ENCODE results near the gene SEC24B. TPM values are rescaled to one million over a fixed set of nuclear protein-coding genes. Genes with fewer than 3 reads are reported as not detected.
"Not testable (repeated sequence)": the region's sequence is repeated elsewhere in the genome, so short reads cannot be mapped to it uniquely, and the experiment has no call there.

Gene SEC24B
- total RNA-seq, 1 experiment from 2014 or later, result 35.0 TPM

GRCh38 chr4:109554971-109555370 is 121.4 kb downstream of the SEC24B start:
- TF ChIP-seq, protein P1, sequence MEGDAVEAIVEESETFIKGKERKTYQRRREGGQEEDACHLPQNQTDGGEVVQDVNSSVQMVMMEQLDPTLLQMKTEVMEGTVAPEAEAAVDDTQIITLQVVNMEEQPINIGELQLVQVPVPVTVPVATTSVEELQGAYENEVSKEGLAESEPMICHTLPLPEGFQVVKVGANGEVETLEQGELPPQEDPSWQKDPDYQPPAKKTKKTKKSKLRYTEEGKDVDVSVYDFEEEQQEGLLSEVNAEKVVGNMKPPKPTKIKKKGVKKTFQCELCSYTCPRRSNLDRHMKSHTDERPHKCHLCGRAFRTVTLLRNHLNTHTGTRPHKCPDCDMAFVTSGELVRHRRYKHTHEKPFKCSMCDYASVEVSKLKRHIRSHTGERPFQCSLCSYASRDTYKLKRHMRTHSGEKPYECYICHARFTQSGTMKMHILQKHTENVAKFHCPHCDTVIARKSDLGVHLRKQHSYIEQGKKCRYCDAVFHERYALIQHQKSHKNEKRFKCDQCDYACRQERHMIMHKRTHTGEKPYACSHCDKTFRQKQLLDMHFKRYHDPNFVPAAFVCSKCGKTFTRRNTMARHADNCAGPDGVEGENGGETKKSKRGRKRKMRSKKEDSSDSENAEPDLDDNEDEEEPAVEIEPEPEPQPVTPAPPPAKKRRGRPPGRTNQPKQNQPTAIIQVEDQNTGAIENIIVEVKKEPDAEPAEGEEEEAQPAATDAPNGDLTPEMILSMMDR (IDR thresholded peaks at IDR 0.05; ENCODE audit: unreplicated experiment), result no peak
- H3K4me3 Mint-ChIP-seq (ENCODE audit: unreplicated experiment), result no peak overlapping the region
- DNase-seq (ENCODE audit: unreplicated experiment), result no peak
- peaks cover 22% of the 10 kb centered on the region for H3K36me3 Mint-ChIP-seq (ENCODE audit: insufficient read depth, unreplicated experiment)
- H3K27ac Mint-ChIP-seq (ENCODE audit: low read depth, unreplicated experiment), result no peak overlapping the region
- ChIA-PET CTCF (no interaction called here), POLR2A (no interaction called here)
- no peaks in the 10 kb centered on the region for H3K9me3 Mint-ChIP-seq (ENCODE audit: unreplicated experiment)
- no peaks in the 10 kb centered on the region for H3K27me3 Mint-ChIP-seq (ENCODE audit: insufficient read depth, unreplicated experiment)
- no TSS peak for BruUV-seq (replicated peaks)
- H3K4me1 Mint-ChIP-seq (ENCODE audit: insufficient read depth, unreplicated experiment), result no peaks in the 10 kb centered on the region
- intact Hi-C loops (cut with micrococcal nuclease), result no loop called here

GRCh38 chr4:109557433-109557832 is 123.8 kb downstream of the SEC24B start:
- H3K9me3 Mint-ChIP-seq (ENCODE audit: unreplicated experiment), result no peaks in the 10 kb centered on the region
- no peak overlapping the region for H3K27ac Mint-ChIP-seq (ENCODE audit: low read depth, unreplicated experiment)
- peaks cover 16% of the 10 kb centered on the region for H3K36me3 Mint-ChIP-seq (ENCODE audit: insufficient read depth, unreplicated experiment)
- ChIA-PET POLR2A (interaction anchor here (0.7 to 4.4 kb wide), 3 partner anchors 12 to 244 kb away, joined by 3 to 31 read pairs (median 5); partner anchors contain the start of genes CFI and SEC24B), CTCF (interaction anchor here (0.8 kb wide), 1 partner anchor 124 kb away, joined by 4 read pairs; no protein-coding TSS in a partner anchor)
- peaks cover 10% of the 10 kb centered on the region for H3K4me1 Mint-ChIP-seq (ENCODE audit: insufficient read depth, unreplicated experiment)
- DNase-seq (ENCODE audit: unreplicated experiment), result no peak
- TF ChIP-seq, protein P1 (IDR thresholded peaks at IDR 0.05; ENCODE audit: unreplicated experiment), result no peak
- intact Hi-C loops (cut with micrococcal nuclease), result no loop called here
- BruUV-seq (replicated peaks), result no TSS peak
- no peak overlapping the region for H3K4me3 Mint-ChIP-seq (ENCODE audit: unreplicated experiment)
- H3K27me3 Mint-ChIP-seq (ENCODE audit: insufficient read depth, unreplicated experiment), result no peaks in the 10 kb centered on the region

DNA sequence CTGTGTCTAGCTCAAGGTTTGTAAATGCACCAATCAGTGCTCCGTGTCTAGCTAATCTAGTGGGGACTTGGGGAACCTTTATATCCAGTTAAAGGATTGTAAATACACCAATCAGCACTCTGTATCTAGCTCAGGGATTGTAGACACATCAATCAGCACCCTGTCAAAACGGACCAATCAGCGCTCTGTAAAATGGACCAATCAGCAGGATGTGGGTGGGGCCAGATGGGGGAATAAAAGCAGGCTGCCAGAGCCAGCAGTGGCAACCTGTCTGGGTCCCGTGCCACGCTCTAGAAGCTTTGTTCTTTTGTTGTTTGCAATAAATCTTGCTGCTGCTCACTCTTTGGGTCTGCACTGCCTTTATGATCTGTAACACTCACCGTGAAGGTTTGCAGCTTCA is 124.5 kb downstream of the SEC24B start:
- ChIA-PET CTCF (interaction anchor here (0.6 to 2.9 kb wide), 3 partner anchors 124 to 414 kb away, joined by 3 to 8 read pairs (median 4); no protein-coding TSS in a partner anchor), POLR2A (interaction anchor here (1.4 to 4.4 kb wide), 3 partner anchors 13 to 171 kb away, joined by 5 to 31 read pairs (median 13); partner anchors contain the start of gene SEC24B)
- H3K27ac Mint-ChIP-seq (ENCODE audit: low read depth, unreplicated experiment); BruUV-seq (replicated peaks); intact Hi-C loops (cut with micrococcal nuclease); H3K4me3 Mint-ChIP-seq (ENCODE audit: unreplicated experiment); DNase-seq (ENCODE audit: unreplicated experiment); H3K4me1 Mint-ChIP-seq (ENCODE audit: insufficient read depth, unreplicated experiment); H3K9me3 Mint-ChIP-seq (ENCODE audit: unreplicated experiment); H3K27me3 Mint-ChIP-seq (ENCODE audit: insufficient read depth, unreplicated experiment): not testable (repeated sequence)
- peaks cover 16% of the 10 kb centered on the region for H3K36me3 Mint-ChIP-seq (ENCODE audit: insufficient read depth, unreplicated experiment)

DNA sequence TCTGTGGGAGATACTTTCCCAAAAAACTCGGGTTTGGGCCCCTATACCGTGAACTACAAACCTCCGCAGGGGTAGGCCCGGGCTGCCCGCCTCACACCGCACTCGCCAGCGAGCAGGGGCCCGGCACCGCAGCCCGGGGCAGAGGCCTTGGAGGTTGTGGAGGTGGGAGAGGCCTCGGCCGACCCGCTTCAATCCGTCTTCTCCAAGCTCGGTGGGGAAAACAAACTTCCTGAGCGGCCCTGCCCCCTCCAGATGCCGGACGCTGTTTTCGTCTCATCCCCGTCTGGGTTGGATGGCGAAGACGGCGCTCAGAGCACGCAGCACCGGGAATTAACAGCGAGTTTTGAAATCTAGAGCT is 126.0 kb downstream of the SEC24B start:
- Mint-ChIP-seq H3K4me1 (ENCODE audit: insufficient read depth, unreplicated experiment) (peaks cover 10% of the 10 kb centered on the region), H3K36me3 (ENCODE audit: insufficient read depth, unreplicated experiment) (peaks cover 7% of the 10 kb centered on the region), H3K27me3 (ENCODE audit: insufficient read depth, unreplicated experiment) (no peaks in the 10 kb centered on the region), H3K4me3 (ENCODE audit: unreplicated experiment) (peak overlapping the region; percentile 80), H3K9me3 (ENCODE audit: unreplicated experiment) (no peaks in the 10 kb centered on the region), H3K27ac (ENCODE audit: low read depth, unreplicated experiment) (no peak overlapping the region)
- intact Hi-C loops (cut with micrococcal nuclease), result no loop called here
- CTCF ChIA-PET, result interaction anchor here (0.5 to 2.9 kb wide), 4 partner anchors 16 to 137 kb away, joined by 3 to 8 read pairs (median 4); no protein-coding TSS in a partner anchor
- no peak for DNase-seq (ENCODE audit: unreplicated experiment)
- TF ChIP-seq, protein P1 (IDR thresholded peaks at IDR 0.05; ENCODE audit: unreplicated experiment), result no peak
- BruUV-seq (replicated peaks), result TSS peak; percentile 75
- POLR2A ChIA-PET, result interaction anchor here (0.7 to 4.4 kb wide), 17 partner anchors 9 to 637 kb away, joined by 3 to 31 read pairs (median 3); partner anchors contain the start of genes CASP6, GAR1, PLA2G12A and SEC24B

All from MCF 10A (cell line).